Tongue (tissue), 3 donors: ENCODE measurements around the gene ARHGAP24. TPM values are rescaled to one million over a fixed set of nuclear protein-coding genes. Genes with fewer than 3 reads are reported as not detected.

Source experiments
- DNase-seq: peaks from one replicate; pipeline ENCODE4 v3.0.0-alpha.2; 2015
- small RNA-seq: library from RNA; depleted of rRNA; stranded (forward); fragments of <200 nt; gene quantifications from one replicate; pipeline ENCODE3, GENCODE V24; 2014; ENCODE audit warnings: low replicate concordance
- total RNA-seq: library from RNA; depleted of rRNA; stranded (reverse); fragments of >200 nt; gene quantifications from one replicate; pipeline ENCODE4 v1.2.3, GENCODE V29; 2014

The ARHGAP24 gene
- total RNA-seq, 1 donor from 2014 or later, result 112 TPM

DNA sequence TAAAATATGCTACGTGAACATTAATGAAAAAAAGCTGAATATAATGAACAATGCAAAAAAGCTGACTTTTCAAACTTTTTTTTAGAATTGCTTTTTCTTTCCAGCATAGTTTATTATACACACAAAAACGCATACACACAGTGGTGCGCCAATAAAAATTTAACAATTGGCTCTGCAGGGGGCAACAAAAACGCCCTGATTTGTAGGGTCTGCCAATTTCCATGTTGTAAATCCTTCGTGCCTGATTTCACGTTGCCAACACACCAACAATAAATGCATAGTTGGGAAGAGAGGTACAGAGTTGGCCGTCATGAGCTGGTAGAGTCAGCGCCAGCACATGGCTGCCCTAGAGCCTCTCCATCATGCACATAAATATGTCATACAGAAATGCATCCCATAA is 551.8 kb downstream of the ARHGAP24 start:
- no peak for DNase-seq

DNA sequence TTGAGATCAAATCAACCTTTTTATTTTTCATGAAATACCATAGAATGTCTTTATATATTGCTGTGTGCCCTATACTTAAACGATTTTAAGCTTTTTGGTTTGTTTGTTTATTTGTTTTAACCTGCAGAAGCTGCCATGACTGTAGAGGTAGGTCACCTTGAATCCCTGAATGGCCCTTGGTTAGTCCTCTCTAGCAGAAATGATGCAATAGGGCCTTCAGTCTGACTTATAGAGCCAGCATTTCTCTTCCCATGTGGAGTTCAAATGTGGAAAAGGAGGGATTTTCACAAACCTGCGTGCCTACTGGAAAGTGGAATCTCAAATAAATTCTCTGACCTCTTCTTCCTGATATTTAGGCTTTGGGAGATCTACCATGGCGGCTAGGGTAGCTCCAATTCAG is 557.0 kb downstream of the ARHGAP24 start:
- no peak for DNase-seq

DNA sequence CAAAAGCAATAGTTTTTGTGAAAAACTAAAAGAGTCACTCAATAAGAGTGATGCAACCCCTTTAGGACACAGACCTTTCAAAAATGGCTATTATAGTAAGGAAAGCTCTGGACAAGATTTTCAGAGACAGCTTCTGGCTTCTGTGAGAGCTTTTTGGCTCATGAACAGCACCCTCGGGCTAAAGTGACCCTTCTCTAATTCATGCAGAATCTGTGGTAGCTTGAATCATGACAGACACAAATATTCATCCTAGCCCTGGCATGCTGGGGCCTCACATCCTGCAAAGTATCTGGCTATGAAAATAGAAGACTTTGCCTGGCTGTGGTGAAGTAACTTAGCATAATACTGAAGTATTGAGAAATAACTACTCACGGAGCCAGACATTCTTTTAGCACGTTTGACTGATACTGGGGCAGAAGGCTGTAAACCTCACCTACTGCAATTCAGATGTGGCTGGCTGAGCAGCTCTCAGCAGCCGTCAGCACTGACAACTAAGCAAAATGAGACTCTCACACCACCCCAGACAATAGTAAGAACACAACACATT is 557.6 kb downstream of the ARHGAP24 start:
- DNase-seq, result peak; percentile 44

DNA sequence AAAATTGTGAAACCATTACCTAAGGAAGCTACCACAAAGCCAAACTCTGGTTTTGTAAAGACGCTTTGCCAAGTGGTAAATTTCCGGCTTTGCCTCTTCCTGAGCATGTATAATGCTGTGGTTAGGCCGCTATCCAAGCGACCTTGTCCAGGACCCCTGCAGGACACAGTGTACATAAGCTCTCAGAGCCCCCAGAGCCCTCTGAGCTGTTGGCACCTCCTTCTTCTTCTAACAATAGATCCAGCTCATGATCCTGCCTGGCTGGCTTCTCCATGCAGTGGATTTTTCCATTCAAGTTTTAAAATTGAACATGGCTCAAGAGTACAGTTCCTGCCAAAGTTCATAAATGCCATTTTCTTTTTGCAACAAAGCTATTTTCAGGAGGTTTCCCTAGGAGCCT is 558.2 kb downstream of the ARHGAP24 start:
- DNase-seq, result peak; percentile 79

DNA sequence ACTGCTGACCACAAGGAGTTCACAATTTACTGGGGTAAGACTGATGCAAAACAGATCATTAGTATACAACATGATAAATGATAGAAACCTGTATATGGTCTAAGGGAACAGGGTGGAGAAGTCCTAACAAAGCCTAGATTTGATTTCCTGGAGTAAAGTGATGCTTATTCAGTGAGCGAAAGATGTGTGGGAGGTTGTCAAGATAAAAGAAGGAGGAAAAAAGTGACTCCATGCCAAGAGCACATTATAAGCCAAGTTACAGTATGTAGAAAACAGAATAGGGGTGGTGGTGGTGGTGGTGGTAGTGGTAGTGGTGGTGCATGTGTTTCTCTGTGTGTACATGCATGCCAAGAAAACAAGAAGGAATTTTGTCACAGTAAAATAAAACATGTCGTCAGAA is 559.7 kb downstream of the ARHGAP24 start:
- no peak for DNase-seq

DNA sequence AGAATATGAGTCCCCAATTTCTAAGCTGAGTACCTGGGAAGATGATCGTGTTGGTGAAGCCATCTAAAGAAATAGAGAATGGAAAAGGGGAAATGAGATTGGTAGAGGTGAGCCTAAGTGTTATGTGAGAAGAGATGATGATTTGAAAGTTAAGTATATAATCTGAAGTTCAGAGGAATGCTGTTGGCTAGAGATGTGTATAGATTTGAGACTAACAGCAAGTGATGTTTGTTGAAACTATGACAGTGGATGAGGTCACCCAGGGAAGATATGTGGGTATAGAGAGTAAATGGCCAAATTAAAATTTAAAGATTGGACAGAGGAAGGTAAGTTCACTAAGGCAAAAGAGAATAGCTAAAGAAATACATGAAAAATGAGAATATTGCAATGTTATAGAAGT is 560.7 kb downstream of the ARHGAP24 start:
- DNase-seq, result no peak

DNA sequence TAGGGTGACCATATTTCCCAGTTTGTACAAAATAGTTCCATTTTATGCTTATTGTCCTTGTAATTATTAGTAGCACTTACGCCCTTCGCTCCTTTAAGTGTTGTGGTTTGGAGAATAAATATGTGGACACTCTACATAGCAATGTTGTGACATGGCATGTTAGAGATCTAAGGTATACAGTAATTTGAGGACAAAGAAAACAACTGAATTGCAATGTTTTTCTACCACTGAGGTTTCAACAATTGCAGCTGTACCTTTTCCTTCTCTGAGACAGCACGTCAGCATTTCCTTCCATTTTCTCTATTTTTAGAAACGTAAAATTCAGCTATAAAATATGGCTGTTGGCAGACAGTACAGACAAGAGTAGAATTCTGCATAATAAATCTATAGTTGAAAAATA is 561.8 kb downstream of the ARHGAP24 start:
- DNase-seq, result peak; percentile 24

DNA sequence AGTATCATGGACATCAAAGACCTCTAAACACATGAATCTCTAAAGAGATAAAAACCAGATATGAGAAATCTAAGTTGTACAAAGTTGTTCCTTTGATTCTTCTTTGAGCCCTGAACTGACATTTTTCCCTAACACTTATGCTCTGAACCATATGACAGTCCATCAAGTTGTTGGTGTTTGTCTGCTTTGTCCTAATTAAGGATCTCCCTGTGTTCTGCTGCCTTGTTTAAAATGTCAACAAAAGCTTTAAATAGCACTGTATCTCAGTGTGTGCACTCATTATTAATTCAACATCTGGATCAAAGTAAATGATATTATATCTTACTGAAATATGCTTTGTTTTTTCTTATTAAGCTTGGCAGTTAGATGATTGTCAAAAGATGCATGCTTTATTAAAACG is 563.1 kb downstream of the ARHGAP24 start:
- DNase-seq, result no peak

DNA sequence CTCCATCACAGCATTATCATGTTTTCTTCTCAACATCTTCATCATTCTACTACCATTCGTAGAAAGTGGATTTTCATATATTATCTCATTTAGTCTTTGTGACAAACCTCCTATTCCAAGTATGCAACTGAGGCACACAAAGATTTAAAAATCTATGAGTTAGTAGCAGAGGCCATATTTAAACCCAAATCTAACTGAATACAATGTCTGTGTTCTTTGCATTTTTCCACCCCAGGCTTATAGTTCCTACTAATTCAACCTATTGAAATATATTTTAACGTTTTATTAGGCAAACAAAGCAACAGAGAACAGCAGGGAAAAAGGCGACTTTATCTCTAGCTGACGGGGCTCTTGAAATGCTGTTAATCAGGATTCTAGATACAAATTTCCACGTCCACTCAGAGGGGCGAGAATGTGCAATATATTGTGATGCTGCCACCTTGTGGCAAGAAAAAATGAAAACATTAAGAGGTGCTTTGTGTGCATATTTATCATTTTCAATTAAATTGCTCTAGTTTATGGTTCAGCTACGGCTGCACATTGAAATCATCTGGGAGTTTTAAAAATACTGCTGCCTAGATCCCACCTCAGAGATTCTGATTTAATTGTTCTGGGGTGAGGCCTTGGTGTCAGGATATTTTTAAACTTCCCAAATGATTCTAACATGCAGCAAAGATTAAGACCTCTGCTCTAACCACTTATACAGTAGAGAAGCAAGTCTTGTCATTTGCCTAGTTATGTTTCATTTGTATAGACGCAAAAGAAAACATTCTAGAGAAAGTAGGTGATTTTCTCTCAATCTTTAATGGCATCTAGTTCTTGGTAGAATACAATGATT is 569.0 kb downstream of the ARHGAP24 start:
- peak; percentile 89 for DNase-seq

DNA sequence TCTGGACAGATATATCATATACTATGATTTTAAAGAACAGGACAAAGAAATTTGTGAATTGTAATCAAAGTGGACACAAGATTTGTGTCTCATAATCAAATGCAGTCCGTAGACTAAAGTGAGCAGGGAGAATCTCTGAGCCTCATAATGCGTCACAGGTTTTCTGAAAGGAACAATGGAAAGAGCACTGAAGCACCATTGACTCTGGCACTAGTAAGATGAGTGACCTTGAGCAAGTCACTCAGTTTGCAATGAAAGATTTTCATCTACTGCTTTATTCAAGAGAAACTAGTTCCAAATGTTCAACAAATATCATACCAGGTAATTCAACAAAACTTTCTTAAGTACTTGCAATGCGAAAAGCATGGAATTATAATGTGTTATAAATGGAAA is 569.6 kb downstream of the ARHGAP24 start:
- no peak for DNase-seq

DNA sequence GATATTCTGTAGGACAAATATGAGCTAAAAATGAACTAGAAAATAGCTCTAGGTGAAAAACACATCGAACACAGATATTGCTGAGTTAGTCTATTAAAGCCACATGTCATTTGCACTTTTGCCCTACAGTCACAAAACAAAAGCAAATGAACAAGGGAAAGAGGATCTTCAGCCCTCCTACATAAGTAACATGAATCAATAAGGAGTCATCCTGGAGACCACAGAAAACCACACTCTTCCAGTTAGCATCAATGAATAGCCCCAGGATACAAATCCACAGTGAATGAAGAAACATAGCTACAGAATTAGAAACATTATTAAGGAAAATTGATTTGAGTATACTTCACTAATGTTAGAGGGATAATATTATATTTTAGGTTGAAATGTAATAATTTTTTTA is 573.5 kb downstream of the ARHGAP24 start:
- no peak for DNase-seq

DNA sequence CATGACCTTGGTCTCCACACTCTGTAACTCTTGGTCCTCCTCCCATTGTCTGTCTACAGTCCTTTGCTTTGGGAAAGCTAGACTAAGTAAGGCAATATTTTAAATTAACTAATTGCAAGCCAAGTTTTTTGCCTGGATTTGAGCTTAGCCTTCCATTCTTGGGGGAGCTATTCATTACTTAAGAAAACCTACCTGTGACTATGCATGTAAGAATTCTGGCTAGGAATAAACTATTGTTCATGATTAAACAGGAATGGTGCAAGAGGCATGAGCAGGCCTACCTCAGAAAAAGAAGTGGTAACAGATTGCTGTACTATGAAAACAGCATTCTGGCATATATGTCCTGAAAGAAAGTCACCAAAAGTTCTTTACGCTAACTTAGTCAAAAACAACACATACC is 575.5 kb downstream of the ARHGAP24 start:
- DNase-seq, result no peak

Small RNA genes lying within 50 kb of the gene (small RNA-seq; reads per million reads assigned to genes)
- gene MIR4451, result not detected
